ENCODE measurements around the gene SRRM3.

The SRRM3 gene

DNA sequence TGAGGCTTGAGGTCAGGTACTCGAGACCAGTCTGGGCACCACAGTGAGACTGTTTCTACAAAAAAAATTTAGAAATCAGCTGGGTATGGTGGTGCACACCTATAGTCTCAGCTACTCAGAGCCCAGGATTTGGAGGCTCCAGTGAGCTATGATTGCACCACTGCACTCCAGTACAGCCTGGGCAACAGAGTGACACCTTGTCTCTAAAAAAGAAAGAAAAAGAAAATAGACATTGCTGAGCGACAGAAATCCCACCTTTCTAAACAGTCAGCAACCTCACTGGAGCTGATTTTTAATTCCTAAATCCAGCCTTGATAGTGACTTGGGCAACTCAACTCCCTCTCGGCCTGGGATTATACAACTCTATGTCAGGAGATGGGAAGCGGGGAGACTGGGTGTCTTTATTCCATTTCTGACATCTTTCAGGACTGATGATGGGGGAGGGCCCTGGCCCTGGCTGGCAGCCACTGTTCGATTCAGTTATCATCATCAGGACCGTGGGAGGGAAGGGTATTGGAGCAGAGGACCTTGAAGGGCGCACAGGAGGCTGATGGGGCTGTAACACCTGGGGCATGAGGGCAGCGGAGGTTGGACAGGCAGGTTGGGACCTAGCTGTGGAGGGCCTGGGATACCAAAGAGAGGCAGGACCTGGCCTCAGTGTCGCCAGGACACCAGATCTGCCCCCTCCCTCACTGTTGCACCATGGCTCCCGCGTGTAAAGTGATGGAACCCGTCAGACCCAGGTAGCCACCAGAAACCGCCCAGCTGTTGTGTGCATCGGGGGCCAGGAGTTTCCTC lies 115.5 kb downstream of the SRRM3 start:
- TF ChIP-seq, protein P1, sequence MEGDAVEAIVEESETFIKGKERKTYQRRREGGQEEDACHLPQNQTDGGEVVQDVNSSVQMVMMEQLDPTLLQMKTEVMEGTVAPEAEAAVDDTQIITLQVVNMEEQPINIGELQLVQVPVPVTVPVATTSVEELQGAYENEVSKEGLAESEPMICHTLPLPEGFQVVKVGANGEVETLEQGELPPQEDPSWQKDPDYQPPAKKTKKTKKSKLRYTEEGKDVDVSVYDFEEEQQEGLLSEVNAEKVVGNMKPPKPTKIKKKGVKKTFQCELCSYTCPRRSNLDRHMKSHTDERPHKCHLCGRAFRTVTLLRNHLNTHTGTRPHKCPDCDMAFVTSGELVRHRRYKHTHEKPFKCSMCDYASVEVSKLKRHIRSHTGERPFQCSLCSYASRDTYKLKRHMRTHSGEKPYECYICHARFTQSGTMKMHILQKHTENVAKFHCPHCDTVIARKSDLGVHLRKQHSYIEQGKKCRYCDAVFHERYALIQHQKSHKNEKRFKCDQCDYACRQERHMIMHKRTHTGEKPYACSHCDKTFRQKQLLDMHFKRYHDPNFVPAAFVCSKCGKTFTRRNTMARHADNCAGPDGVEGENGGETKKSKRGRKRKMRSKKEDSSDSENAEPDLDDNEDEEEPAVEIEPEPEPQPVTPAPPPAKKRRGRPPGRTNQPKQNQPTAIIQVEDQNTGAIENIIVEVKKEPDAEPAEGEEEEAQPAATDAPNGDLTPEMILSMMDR (IDR thresholded peaks at IDR 0.05) = no peak
- H3K36me3 ChIP-seq (ENCODE audit: control insufficient read depth, insufficient read depth, low read length) = no peaks in the 10 kb centered on the region

DNA sequence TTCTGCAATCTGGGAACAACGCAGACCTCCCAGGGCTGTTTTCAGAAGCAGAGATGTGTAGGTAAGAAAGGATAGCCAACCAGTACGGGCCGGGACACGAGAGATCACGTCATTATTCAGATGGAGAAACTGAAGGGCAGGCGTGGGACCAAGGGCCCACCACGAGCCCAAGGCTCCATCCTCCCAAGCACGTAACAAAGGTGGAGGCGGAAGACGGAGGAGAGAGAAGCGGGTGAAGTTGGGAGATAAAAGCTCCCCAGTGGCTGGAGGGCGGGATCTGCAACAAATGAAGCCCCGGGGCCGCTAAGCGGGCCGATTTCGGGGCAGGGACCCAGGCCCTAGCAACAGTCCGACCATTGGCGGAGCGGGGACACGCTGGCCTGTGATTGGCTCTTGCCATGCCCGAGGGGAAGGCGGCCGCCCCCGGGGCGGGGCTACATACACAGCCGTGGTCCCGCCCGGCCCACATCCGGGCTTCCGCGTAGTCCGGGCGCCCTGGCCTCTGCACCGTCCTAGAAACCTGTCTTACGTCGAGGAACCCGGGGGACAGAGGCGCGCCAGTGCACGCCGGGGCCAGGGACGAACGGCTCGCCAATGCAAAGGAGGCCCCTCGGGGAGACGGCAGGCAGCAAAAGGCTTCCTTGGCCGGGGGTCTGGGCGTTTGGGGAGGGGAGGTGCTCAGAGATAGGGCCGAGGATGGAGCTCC lies 116.2 kb downstream of the SRRM3 start:
- no peaks in the 10 kb centered on the region for H3K9me3 ChIP-seq (ENCODE audit: control insufficient read depth, low read length)
- peak overlapping the region; percentile 51 for H3K9ac ChIP-seq
- H3K4me2 ChIP-seq (ENCODE audit: low read length) = peak overlapping the region; percentile 97
- peaks cover 15% of the 10 kb centered on the region for H3K4me1 ChIP-seq
- peaks cover 2% of the 10 kb centered on the region for H3K79me2 ChIP-seq
- TF ChIP-seq, protein P1 (IDR thresholded peaks at IDR 0.05) = no peak
- H3K27ac ChIP-seq = peak overlapping the region; percentile 91
- no peaks in the 10 kb centered on the region for H3K36me3 ChIP-seq (ENCODE audit: control insufficient read depth, insufficient read depth, low read length)
- H2AFZ ChIP-seq = peak overlapping the region; percentile 74
- H3K4me3 ChIP-seq (ENCODE audit: low read depth, low read length) = peak overlapping the region; percentile 96
- H3K27me3 ChIP-seq (ENCODE audit: control insufficient read depth, insufficient read depth, low read length) = no peaks in the 10 kb centered on the region

More for the DNA sequence above, 115.5 kb downstream of the SRRM3 start:
- Histone ChIP-seq H2AFZ (peak overlapping the region; percentile 74), H3K9ac (no peak overlapping the region), H3K9me3 (ENCODE audit: control insufficient read depth, low read length) (no peaks in the 10 kb centered on the region), H3K4me2 (ENCODE audit: low read length) (peak overlapping the region; percentile 82), H3K4me3 (ENCODE audit: low read depth, low read length) (peak overlapping the region; percentile 96), H3K4me1 (peaks cover 15% of the 10 kb centered on the region), H3K27me3 (ENCODE audit: control insufficient read depth, insufficient read depth, low read length) (no peaks in the 10 kb centered on the region), H3K79me2 (peaks cover 2% of the 10 kb centered on the region), H3K27ac (peak overlapping the region; percentile 91)

DNA sequence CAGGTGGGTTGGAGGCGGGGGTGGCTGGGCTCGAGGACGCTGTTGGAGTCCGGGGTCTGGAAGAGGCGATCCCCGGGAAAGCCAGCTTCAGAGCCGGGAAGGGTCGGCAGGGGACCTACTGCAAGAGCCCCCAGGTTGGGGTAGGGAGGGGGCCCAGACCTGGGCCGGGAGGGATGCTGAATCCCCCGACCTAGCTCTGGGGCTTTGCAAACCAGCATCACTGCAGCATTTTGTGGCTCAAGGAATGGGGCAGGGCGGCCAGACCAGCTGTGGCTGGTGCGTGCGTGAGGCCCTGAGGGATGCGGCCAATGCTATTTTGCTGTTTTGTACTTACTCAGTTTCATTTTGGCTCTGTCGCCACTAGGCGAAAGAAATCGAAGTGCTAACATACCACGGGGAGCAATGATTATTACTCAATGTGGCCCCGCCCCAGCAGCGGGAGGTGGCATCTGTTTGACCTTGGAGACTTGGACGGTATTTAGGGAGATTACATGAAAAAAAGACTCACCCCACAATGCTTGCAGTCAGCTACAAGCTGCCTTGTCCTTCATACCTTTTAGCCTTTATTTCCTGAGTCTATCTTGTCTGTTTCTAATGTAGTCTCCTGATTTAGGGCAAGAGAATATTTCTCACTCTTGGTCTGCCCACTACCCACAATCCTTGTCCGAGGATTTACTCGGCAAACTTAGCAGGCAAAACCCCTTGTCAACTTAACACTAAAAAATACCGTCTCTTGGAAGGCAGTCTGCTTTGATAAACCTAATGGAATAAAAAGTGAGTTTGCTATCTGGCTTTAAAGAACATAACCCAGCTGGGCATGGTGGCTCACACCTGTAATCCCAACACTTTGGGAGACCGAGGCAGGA lies 117.0 kb downstream of the SRRM3 start:
- H3K79me2 ChIP-seq = peaks cover 2% of the 10 kb centered on the region
- H3K27ac ChIP-seq = peak overlapping the region; percentile 91
- peak overlapping the region; percentile 96 for H3K4me3 ChIP-seq (ENCODE audit: low read depth, low read length)
- no peaks in the 10 kb centered on the region for H3K9me3 ChIP-seq (ENCODE audit: control insufficient read depth, low read length)
- H3K36me3 ChIP-seq (ENCODE audit: control insufficient read depth, insufficient read depth, low read length) = no peaks in the 10 kb centered on the region
- H3K9ac ChIP-seq = peak overlapping the region; percentile 51
- H3K27me3 ChIP-seq (ENCODE audit: control insufficient read depth, insufficient read depth, low read length) = no peaks in the 10 kb centered on the region
- peak overlapping the region; percentile 74 for H2AFZ ChIP-seq
- H3K4me1 ChIP-seq = peaks cover 15% of the 10 kb centered on the region
- peak overlapping the region; percentile 97 for H3K4me2 ChIP-seq (ENCODE audit: low read length)
- TF ChIP-seq, protein P1 (IDR thresholded peaks at IDR 0.05) = peak; percentile 23

DNA sequence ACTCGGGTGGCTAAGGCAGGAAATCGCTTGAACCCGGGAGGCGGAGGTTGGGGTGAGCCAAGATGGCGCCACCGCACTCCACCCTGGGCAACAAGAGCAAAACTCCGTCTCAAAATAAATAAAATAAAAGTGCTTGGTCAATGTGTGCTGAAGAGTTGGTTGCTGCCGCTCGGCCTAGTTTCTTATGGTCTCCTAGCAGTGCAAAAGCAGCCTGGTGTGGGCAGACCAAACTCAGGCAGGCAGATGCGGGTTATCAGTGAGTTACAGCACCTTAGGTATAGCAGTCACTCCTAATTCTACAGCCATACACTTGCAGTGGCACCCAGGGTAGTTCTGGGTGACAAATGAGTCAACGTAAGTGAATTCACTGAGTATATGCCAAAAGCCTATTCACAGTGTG lies 123.4 kb downstream of the SRRM3 start:
- Histone ChIP-seq H2AFZ (no peak overlapping the region), H3K27me3 (ENCODE audit: control insufficient read depth, insufficient read depth, low read length) (no peaks in the 10 kb centered on the region), H3K27ac (no peak overlapping the region), H3K9ac (no peak overlapping the region), H3K79me2 (peaks cover 29% of the 10 kb centered on the region), H3K36me3 (ENCODE audit: control insufficient read depth, insufficient read depth, low read length) (no peaks in the 10 kb centered on the region), H3K4me2 (ENCODE audit: low read length) (no peak overlapping the region), H3K4me3 (ENCODE audit: low read depth, low read length) (no peak overlapping the region), H3K9me3 (ENCODE audit: control insufficient read depth, low read length) (no peaks in the 10 kb centered on the region), H3K4me1 (peaks cover 2% of the 10 kb centered on the region)
- TF ChIP-seq, protein P1 (IDR thresholded peaks at IDR 0.05) = no peak

Measured in parathyroid adenoma (tissue), 2 donors.